SU-DHL-6 (cell line): ENCODE results near the gene UBE3C.

Experiments
- EZH2phosphoT487 ChIP-seq: fragments of 200-600 bp; sonication (generic), shearing (Covaris generic); conservative IDR thresholded peaks from 2 replicates; pipeline ENCODE4 v1.6.1; 2018; ENCODE audit warnings: mild to moderate bottlenecking, antibody characterized with exemption, low read length, moderate library complexity, mixed read lengths
- TF ChIP-seq, protein P1 (sequence below): fragments of 200-600 bp; sonication (generic); IDR thresholded peaks from one replicate; pipeline ENCODE4 v1.5.1; 2017; ENCODE audit warnings: antibody characterized with exemption, mild to moderate bottlenecking, low read length, moderate library complexity; ENCODE audit not compliant: insufficient read depth, poor library complexity, severe bottlenecking

DNA sequence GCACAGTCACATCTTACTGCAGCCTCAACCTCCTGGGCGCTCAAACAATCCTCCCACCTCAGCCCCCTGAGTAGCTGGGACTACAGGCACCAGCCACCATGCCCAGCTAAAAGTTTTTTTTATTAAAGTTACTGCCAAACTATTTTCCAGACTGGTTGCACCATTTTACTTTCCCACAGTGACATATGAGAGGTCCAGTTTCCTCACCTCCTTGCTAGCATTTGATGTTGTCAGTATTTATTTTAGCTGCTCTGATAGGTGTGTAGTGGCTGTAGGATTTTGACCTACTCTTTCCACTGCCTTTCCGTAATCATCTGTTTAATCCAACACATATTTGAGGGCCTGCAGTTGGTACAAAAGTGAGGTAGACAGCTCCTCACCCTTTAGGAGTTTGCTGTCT is 5.4 kb upstream of the UBE3C start:
- TF ChIP-seq, protein P1, sequence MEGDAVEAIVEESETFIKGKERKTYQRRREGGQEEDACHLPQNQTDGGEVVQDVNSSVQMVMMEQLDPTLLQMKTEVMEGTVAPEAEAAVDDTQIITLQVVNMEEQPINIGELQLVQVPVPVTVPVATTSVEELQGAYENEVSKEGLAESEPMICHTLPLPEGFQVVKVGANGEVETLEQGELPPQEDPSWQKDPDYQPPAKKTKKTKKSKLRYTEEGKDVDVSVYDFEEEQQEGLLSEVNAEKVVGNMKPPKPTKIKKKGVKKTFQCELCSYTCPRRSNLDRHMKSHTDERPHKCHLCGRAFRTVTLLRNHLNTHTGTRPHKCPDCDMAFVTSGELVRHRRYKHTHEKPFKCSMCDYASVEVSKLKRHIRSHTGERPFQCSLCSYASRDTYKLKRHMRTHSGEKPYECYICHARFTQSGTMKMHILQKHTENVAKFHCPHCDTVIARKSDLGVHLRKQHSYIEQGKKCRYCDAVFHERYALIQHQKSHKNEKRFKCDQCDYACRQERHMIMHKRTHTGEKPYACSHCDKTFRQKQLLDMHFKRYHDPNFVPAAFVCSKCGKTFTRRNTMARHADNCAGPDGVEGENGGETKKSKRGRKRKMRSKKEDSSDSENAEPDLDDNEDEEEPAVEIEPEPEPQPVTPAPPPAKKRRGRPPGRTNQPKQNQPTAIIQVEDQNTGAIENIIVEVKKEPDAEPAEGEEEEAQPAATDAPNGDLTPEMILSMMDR = no peak
- TF ChIP-seq EZH2phosphoT487 = no peak
